Mucosa of descending colon (tissue), 3 donors: ENCODE data around the gene CDKN1C. TPM values are rescaled to one million over a fixed set of nuclear protein-coding genes. Genes with fewer than 3 reads are reported as not detected.

Experiments used
- ATAC-seq: fragments of 200-7000 bp; cut with Tn5 transposase; one replicate; pipeline ENCODE4 v1.9.1; 2020; ENCODE audit warnings: mild to moderate bottlenecking, moderate library complexity
- DNase-seq, 3 donors: peaks; one replicate each; pipeline ENCODE4 v3.0.0-alpha.2; 2020
- H3K36me3 ChIP-seq: fragments of 200-600 bp; one replicate; pipeline ENCODE4 v1.8.0; 2021; ENCODE audit warnings: low read depth, mild to moderate bottlenecking
- H3K4me1 ChIP-seq: fragments of 200-600 bp; one replicate; pipeline ENCODE4 v1.8.0; 2021; ENCODE audit warnings: low read depth, mild to moderate bottlenecking
- H3K4me3 ChIP-seq: fragments of 200-600 bp; one replicate; pipeline ENCODE4 v1.8.0; 2021; ENCODE audit warnings: mild to moderate bottlenecking
- H3K9me3 ChIP-seq: fragments of 200-600 bp; one replicate; pipeline ENCODE4 v1.8.0; 2021; ENCODE audit warnings: mild to moderate bottlenecking
- intact Hi-C, 2 donors: fragments of 100-400 bp; cut with DNase I in 1 of 2; cut with micrococcal nuclease in 1 of 2; formaldehyde crosslinking; loops; one replicate each; pipeline versions ENCODE4 v1.11.0 to v1.11.1; 2022; cut with DNase I, micrococcal nuclease
- total RNA-seq, 3 donors: library from RNA; stranded (reverse); fragmentation: NEBNext Ultra II Directional in 2 of 3; extraction: Animal tissue kit (Norgen Biotek cat#: 25700) in 2 of 3; gene quantifications; one replicate each; pipeline versions ENCODE4 v1.2.1 to v1.2.4, GENCODE V29; 2021 to 2023
- TF ChIP-seq, protein P1 (sequence below): fragments of 200-600 bp; IDR thresholded peaks from one replicate; pipeline ENCODE4 v1.8.0; 2022; ENCODE audit warnings: antibody characterized with exemption, mild to moderate bottlenecking
- donor health status: DM: no; HTN: no; CAD: no; lungs with moderate emphysema.
- donor health status: DM: no; HTN: no; CAD: no.
- donor health status: DM: no; HTN: yes; CAD: no.

Gene CDKN1C
- total RNA-seq, 3 donors from 2014 or later = 3.0 to 40.3 (median 10.2) TPM

DNA sequence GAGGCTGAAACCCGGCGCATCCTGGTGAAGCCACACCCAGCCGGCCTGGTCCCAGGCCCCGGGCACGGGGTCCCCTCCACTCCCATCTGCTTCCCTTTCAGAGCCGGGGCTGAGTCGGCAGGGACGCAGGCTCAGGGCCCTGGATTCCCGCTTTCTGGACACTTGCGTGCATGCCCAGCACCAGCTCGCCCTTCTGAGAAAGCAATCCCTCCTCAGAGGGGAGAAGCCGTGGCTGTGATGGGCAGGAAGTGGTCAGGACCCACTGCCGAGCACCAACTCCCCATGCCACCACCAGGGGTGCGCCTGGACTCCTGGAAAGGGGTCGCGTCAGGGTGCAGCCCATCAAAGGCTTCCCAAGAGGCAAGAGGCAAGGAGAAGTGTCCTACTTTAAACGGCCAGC, 15.1 kb downstream of the CDKN1C start:
- TF ChIP-seq, protein P1, sequence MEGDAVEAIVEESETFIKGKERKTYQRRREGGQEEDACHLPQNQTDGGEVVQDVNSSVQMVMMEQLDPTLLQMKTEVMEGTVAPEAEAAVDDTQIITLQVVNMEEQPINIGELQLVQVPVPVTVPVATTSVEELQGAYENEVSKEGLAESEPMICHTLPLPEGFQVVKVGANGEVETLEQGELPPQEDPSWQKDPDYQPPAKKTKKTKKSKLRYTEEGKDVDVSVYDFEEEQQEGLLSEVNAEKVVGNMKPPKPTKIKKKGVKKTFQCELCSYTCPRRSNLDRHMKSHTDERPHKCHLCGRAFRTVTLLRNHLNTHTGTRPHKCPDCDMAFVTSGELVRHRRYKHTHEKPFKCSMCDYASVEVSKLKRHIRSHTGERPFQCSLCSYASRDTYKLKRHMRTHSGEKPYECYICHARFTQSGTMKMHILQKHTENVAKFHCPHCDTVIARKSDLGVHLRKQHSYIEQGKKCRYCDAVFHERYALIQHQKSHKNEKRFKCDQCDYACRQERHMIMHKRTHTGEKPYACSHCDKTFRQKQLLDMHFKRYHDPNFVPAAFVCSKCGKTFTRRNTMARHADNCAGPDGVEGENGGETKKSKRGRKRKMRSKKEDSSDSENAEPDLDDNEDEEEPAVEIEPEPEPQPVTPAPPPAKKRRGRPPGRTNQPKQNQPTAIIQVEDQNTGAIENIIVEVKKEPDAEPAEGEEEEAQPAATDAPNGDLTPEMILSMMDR = no peak
- H3K4me3 ChIP-seq = no peak overlapping the region
- ATAC-seq (no peak), DNase-seq (no peak)
- no peaks in the 10 kb centered on the region for H3K9me3 ChIP-seq
- no peaks in the 10 kb centered on the region for H3K4me1 ChIP-seq
- H3K36me3 ChIP-seq = no peaks in the 10 kb centered on the region
- intact Hi-C loops = no loop called here

DNA sequence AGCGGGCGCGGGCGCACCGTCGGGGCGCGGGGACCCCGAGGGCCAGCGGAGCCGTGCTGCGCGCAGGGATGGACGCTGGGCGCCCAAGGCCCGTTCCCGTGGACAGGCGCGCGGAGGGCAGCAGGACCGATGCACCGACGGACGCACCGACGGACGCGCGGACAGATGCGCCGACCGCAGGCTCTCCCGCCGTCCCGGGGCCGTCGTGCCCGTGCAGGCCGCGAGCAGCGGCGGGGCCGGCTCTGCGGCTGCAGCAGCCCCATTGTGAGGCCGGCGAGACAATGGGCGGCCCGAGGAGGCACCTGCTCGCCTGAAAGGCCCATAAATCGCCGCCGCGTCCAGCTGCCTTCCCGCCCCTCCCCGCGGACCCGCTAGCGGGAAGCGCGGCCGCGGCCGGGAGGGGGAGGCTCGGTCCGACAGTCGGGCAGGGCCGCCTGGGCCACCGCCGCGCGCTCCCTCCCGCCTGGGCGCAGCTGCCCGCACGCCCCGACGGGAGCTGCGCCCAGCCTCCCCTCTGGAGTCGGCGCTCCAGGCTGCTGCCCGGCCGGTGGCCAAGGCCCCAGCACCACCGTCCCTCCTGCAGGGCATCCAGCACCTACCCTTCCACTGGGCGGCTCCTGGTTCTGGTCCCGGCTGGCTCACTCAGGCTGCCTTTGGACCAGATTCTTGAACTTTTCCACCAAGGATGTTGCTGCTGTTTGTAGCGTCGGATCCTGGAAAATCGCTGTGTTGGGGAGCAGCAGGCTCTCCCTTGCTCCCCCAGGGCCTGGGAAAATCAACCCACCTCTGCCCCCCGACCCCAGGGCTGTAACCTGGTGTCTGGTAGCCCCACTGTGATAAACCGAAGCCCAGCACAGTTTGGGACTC, 15.8 kb downstream of the CDKN1C start:
- H3K4me1 ChIP-seq = no peaks in the 10 kb centered on the region
- intact Hi-C loops = no loop called here
- no peaks in the 10 kb centered on the region for H3K9me3 ChIP-seq

DNA sequence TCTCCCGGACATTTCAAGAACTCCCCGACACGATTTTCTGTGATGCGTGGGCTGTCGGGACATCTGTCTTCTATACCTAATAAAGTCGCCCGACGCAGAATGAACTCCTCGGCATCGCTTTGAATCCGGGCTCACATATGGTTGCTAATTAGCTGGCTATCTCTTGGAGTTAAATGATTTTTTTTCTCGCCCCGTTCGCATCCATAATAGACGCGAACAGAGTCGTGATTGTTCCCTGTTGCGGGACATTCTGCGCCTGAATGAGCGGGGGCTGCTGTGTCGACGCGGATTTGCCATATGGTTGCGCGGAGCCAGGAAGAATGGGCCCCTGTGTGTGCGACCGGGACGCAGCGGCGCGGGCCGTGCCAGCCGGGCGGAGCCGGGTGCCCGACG, 16.4 kb downstream of the CDKN1C start:
- Histone ChIP-seq H3K36me3 (no peaks in the 10 kb centered on the region), H3K4me3 (no peak overlapping the region), H3K9me3 (no peaks in the 10 kb centered on the region), H3K4me1 (no peaks in the 10 kb centered on the region)
- DNase-seq = no peak
- TF ChIP-seq, protein P1 = no peak
- intact Hi-C loops = no loop called here
- ATAC-seq = no peak

More for the DNA sequence above, 15.8 kb downstream of the CDKN1C start:
- H3K4me3 ChIP-seq = no peak overlapping the region
- no peak for DNase-seq
- H3K36me3 ChIP-seq = no peaks in the 10 kb centered on the region
- no peak for ATAC-seq
- TF ChIP-seq, protein P1 = no peak

DNA sequence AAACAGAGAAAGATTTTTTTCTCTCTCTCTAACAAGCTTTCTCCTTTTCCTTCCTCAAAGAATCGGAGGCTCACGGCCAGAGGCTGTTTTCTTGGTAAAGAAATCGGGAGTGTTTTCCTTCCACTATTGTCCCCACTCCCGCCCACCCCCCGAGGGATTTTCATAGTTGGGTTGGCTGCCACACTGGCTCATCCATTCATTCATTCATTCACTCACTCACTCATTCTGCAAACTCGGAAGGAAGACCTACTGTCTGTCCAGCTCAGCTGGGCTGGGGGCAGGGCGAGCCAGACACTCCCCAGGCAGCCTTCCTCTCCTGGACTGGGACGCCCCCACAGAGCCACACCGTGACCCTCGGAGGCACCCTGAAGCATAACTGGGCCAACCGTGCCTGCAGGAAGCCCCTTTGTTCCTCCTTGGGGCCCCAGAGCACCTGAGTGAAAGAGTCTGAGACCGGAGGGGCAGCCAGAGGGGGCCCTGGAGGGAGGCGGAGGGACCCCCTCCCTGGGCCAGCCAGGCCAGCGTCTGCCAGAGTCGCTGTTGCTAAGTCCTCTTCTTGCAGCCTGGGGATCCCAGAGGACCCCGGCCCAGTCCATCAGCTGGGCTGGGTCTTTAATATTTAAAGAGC, 17.0 kb downstream of the CDKN1C start:
- DNase-seq (no peak), ATAC-seq (no peak)
- Histone ChIP-seq H3K36me3 (no peaks in the 10 kb centered on the region), H3K4me1 (no peaks in the 10 kb centered on the region), H3K4me3 (no peak overlapping the region), H3K9me3 (no peaks in the 10 kb centered on the region)
- intact Hi-C loops = no loop called here
- TF ChIP-seq, protein P1 = no peak

DNA sequence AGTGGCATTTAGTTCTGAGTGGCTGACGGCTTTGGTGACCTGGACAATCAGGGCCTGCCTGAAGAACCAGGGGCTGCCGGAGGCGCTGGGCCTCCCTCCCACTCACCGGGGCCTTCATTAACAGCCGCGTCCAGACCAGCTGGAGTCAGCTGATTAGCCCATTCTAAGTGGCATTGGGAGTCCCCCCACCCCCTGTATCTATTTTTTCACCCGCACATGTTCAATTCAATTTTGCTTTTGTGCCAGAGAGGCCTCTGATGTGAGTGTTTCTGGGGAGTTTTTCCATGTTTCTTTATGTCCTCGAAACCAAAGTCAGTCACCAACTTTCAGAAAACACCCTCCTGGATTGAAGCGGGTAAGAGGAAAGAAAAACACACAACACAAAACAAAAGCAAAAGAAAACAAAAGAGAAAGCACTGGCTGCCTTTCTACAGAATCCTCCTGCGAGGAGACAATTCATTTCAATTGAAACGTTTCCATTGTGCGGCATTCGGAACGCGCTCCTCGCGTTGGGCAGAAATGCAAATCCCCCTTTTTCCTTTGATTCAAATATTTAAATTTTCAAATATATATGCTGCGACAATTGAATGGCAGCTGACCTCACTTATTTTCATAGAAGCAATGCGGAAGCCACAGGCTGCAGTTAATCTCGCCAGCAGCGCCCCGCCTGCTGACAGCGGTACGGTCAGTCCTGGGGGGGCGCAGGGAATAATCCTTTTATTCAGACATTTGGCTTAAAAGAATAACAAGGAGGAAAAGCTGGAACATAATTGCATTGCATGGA, 17.7 kb downstream of the CDKN1C start:
- ATAC-seq (no peak), DNase-seq (peak in 1 of 3 donors; percentile 10)
- H3K9me3 ChIP-seq = no peaks in the 10 kb centered on the region
- H3K4me1 ChIP-seq = peaks cover 2% of the 10 kb centered on the region
- no peaks in the 10 kb centered on the region for H3K36me3 ChIP-seq
- intact Hi-C loops = no loop called here
- TF ChIP-seq, protein P1 = no peak
- H3K4me3 ChIP-seq = no peak overlapping the region
